ENCODE results near the gene FAM110D. TPM values are rescaled to one million over a fixed set of nuclear protein-coding genes. Genes with fewer than 3 reads are reported as not detected.

FAM110D gene
- total and polyA plus RNA-seq, 2 donors (not counting 3 experiments of a cell fraction or from before 2014, with no cell fraction given), result 2.6 to 5.1 TPM

DNA sequence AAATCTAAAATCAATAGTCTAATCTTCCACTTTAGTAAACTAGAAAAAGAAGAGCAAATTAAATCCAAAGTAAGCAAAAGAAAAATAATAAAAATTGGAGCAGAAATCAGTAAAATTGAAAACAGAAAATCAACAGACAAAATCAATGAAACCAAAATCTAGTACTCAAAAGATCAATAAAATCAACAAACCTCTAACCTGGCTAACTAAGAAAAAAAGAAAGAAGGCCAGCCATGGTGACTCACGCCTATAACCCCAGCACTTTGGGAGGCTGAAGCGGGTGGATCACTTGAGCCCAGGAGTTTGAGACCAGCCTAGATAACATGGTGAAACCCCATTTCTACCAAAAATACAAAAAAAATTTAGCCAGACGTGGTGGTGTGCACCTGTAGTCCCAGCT is 24.4 kb upstream of the FAM110D start:
- intact Hi-C loops (cut with micrococcal nuclease) (no loop called here), dilution Hi-C loops (cut with MboI; ENCODE audit: extremely low pct_ligation_motif_present, low sequenced_read_pairs) (no loop called here)
- no peaks in the 10 kb centered on the region for H3K4me1 ChIP-seq (ENCODE audit: control insufficient read depth, extremely low read depth, insufficient read depth, low read length)
- no peaks in the 10 kb centered on the region for H3K9me1 ChIP-seq (replicated peaks; ENCODE audit: control insufficient read depth, extremely low read depth, insufficient read depth, low read length)
- DNase-seq (ENCODE audit: low read depth, low spot score) (no peak), FAIRE-seq (no peak)
- H3K79me2 ChIP-seq (ENCODE audit: control insufficient read depth, insufficient read depth, low read length), result no peaks in the 10 kb centered on the region
- H3K9ac ChIP-seq (replicated peaks; ENCODE audit: extremely low read depth, insufficient read depth, low read length), result no peak overlapping the region
- no peaks in the 10 kb centered on the region for H4K20me1 ChIP-seq (replicated peaks; ENCODE audit: control insufficient read depth, extremely low read depth, insufficient read depth, low read length)
- H3K9me3 ChIP-seq (replicated peaks; ENCODE audit: control insufficient read depth, insufficient read depth, low read length), result no peaks in the 10 kb centered on the region
- H3K4me2 ChIP-seq (ENCODE audit: insufficient read depth, low read length), result no peak overlapping the region
- H3K27me3 ChIP-seq (ENCODE audit: control insufficient read depth in 2 of 2, insufficient read depth in 2 of 2, low read length in 2 of 2), result no peaks in the 10 kb centered on the region
- CTCF ChIA-PET, result no interaction called here
- no peak for TF ChIP-seq JUN (IDR thresholded peaks at IDR 0.05; ENCODE audit: borderline replicate concordance, insufficient read depth, insufficient read length, low read depth)
- no peak for TF ChIP-seq POLR2AphosphoS5 (IDR thresholded peaks at IDR 0.05; ENCODE audit: insufficient read depth, low read depth, low read length)
- TF ChIP-seq GATA2 (IDR thresholded peaks at IDR 0.05; ENCODE audit: insufficient read depth, insufficient read length, low read depth, low read length), result no peak
- no peak for TF ChIP-seq MYC (IDR thresholded peaks at IDR 0.05; ENCODE audit: low read depth, low read length)
- TF ChIP-seq CTCF (IDR thresholded peaks at IDR 0.05; ENCODE audit: extremely low read depth in 1 of 2, insufficient read depth in 1 of 2, low read depth in 1 of 2, low read length in 2 of 2), result no peak
- no peak for TF ChIP-seq FOS (IDR thresholded peaks at IDR 0.05; ENCODE audit: borderline replicate concordance, insufficient read depth, low read length)
- TF ChIP-seq, protein P1, sequence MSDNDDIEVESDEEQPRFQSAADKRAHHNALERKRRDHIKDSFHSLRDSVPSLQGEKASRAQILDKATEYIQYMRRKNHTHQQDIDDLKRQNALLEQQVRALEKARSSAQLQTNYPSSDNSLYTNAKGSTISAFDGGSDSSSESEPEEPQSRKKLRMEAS (IDR thresholded peaks at IDR 0.05; ENCODE audit: insufficient read depth, insufficient read length), result no peak
- no peak for TF ChIP-seq POLR2A (IDR thresholded peaks at IDR 0.05; ENCODE audit: low read depth, low read length)
- no peak for TF ChIP-seq EZH2 (IDR thresholded peaks at IDR 0.05; ENCODE audit: borderline replicate concordance, low read depth, low read length, severe bottlenecking)
- no peaks in the 10 kb centered on the region for H3K36me3 ChIP-seq (ENCODE audit: control insufficient read depth in 2 of 2, extremely low read depth in 1 of 2, insufficient read depth in 2 of 2, low read length in 2 of 2)
- H2AFZ ChIP-seq (ENCODE audit: low read depth, low read length), result no peak overlapping the region
- BruUV-seq (replicated peaks), result no TSS peak
- H3K4me3 ChIP-seq (replicated peaks in 1 of 3; ENCODE audit: insufficient read depth in 1 of 3, low read depth in 1 of 3, low read length in 3 of 3), result no peak overlapping the region
- no peak overlapping the region for H3K27ac ChIP-seq (ENCODE audit: insufficient read depth, low read depth, low read length)
- POLR2A ChIA-PET, result no interaction called here

All from endothelial cell of umbilical vein (primary cell).